NOMO-1 treated with DMSO at 0.1 percent for 48 hours (cell line): ENCODE results near the gene PTPRF.

Experiments used
- DNase-seq: peaks from one replicate; lab custom pipeline; 2025; ENCODE audit not compliant: unreplicated experiment; lab: John Stamatoyannopoulos, UW

PTPRF gene

DNA sequence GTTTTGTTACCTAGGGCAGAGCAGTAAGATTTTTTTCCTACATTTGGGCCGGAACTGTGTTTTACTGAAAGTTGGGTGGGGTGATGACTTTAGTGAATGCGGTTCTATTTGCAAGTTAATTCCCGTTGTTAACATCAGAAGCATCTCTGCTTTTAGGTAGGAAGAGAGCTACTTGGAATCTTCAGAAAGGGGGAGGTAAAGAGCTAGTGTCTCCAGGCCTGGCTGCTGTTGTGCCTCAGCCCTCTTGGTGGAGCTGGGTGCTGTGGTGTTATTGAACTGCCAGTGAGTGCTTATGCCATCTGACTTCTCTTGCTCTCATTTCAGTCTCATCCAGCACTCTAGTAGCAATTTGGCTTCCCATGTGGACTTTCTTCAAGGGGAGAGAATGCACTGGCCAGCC, 122.7 kb downstream of the PTPRF start:
- peak; percentile 9 for DNase-seq

DNA sequence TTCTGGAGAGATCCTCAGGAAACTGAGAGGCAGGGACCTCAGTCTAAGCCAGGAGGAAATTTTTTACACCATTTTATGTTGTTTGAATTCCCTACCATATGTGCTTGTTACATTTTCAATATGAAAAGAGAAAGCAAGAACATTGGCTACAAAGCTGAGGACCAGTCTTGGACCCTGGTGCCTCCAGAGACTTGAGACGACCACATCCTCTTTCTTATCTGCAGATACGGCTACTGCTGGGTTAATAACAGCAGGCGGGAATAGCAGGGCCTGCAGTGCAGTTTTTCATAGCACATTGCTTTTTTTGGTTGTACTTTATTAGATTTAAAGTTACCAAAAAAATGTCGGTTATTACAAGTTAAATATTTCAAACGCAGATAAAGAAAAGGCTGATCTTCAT, 123.2 kb downstream of the PTPRF start:
- DNase-seq = peak; percentile 26

DNA sequence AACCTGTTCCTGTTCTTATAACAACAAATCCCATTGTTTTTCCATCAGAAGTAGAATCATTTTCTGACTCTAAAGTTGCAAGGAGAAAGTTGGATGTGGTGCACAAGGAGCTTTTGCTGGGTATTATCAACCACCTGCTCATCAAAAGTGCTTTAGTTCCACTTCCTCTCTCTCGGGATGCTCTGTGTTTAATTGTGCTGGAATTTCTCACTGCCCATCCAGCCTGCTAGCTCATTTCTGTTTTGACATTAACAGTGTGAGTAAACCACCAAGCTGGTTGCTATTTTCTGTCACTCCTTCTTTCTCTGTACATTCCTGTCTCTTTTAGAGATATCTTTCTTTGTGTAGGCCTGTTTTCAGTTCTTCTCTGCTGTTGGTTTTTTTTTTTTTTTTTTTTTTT, 125.3 kb downstream of the PTPRF start:
- no peak for DNase-seq

GRCh38 chr1:43659212-43660166, 128.8 kb downstream of the PTPRF start:
- DNase-seq = no peak

GRCh38 chr1:43660355-43660754, 129.7 kb downstream of the PTPRF start:
- DNase-seq = no peak

GRCh38 chr1:43664369-43664768, 133.7 kb downstream of the PTPRF start:
- no peak for DNase-seq

DNA sequence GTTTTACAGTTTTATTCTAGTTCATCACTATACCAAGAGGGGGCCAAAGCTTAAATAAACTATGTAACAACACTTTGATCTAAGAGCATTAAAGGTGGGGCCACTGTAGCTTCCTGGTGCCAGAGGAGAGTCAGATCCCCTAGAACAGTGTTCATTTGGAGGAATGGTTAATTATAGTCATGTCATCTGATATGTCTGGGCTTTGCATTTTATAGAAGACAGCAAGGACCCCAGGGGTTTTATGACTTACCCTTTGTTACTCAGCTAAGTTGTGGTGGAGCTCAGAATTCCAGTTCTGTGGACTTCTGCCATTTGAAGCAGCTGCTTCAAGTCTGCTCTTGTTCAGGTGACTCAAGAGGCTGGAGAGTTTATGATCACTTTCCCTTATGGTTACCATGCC, 135.9 kb downstream of the PTPRF start:
- DNase-seq = no peak

DNA sequence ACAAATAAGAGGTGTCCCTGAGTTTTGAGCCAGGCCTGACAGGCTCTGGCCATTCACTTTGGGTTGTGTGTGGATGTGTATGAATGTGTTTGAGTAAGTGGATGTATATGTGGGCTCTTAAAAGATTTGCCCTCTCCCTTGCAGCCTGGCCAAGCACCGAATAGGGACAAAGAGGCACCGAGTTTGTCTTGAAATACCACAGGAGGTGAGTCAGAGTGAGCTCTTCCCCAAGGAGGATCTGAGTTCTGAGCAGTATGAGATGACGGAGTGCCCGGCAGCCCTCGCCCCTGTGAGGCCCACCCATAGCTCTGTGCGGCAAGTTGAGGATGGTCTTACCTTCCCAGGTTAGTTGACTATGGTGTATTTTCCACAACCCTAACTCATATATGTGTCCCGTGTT, 138.3 kb downstream of the PTPRF start:
- no peak for DNase-seq

DNA sequence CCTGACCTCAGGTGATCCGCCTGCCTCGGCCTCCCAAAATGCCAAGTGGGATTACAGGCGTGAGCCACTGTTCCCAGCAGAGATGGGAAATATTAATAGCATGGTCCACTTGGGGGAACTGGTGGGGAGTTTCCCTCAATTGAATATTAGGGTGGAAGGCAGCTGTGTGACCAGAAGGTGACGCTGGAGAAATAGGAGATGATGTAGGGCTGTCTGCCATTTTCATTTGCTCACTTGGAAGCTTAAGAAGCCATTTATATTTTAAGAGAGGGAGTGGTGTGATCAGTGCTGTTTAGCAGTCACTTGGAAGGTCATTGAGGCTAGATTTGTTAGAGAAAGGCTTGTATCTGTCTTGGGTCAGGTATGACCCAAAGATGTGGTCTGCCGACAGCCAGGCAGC, 139.2 kb downstream of the PTPRF start:
- DNase-seq = no peak

- no peak for DNase-seq
Observed at GRCh38 chr1:43671193-43671592, 140.5 kb downstream of the PTPRF start.

- DNase-seq = no peak
Observed at GRCh38 chr1:43671626-43672330, 141.1 kb downstream of the PTPRF start.

- no peak for DNase-seq
Observed at GRCh38 chr1:43673261-43673660, 142.6 kb downstream of the PTPRF start.
